ENCODE results near the gene WIPF1. TPM values are rescaled to one million over a fixed set of nuclear protein-coding genes. Genes with fewer than 3 reads are reported as not detected.

The WIPF1 gene
- total RNA-seq, 3 donors from 2014 or later (not counting 1 experiment from before 2014, with no cell fraction given): 508 to 640 (median 555) TPM

DNA sequence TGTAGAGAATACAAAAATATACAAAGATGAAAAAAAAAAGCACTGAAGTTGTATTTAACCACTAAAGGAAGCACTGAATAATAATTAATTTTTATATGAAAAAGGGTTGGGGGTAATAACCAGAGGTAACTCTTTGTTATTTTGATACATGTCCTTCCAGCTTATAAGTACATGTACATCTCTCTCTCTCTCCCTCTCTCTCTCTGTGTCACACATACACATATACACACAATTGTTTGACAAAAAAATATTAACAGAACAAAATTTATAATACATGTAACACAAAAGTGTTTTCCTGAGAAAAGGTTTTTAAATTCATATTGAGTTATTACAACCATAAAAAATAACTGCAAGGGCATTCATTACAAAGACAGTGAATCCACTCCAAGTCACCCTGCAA, 4.6 kb downstream of the WIPF1 start:
- peaks cover 8% of the 10 kb centered on the region for H3K36me3 Mint-ChIP-seq
- ATAC-seq: peak in 1 of 3 donors; percentile 2
- H3K9me3 ChIP-seq (ENCODE audit: control insufficient read depth, insufficient read depth, low read length): no peaks in the 10 kb centered on the region

DNA sequence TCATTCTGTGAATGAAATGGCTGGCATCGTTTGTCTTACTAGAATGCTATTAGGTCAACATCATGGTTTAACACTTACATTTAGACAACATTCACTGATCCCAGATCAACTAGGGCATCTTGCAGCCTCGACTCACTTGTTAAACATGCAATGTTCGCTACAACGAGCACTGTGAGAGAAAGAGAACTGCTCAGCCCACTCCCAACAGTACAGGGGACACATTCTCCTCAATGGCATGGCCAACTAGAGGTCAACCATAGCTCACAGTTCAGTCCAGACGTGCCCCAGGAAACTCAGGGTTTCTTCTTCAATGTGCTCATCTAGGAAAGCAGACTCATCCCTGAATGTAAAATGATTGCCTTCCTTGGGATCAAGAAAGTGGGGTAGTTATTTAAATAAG, 5.9 kb downstream of the WIPF1 start:
- ATAC-seq (no peak), DNase-seq (no peak)
- WGBS (ENCODE audit: insufficient coverage): 31% methylated on average over 5 of the region's 5 CpGs
- H3K4me3 Mint-ChIP-seq: peak overlapping the region; percentile 75
- intact Hi-C loops (cut with micrococcal nuclease): loop anchor here (5.0 to 10.0 kb wide), 4 partner anchors 91 to 627 kb away; partner anchors contain the start of genes ATF2 and SP3
- Histone ChIP-seq H3K4me3 (ENCODE audit: low read length) (peak overlapping the region; percentile 0), H3K9me3 (ENCODE audit: control insufficient read depth, insufficient read depth, low read length) (no peaks in the 10 kb centered on the region), H3K36me3 (ENCODE audit: control insufficient read depth, insufficient read depth, low read length) (peaks cover 32% of the 10 kb centered on the region), H3K27ac (ENCODE audit: low read length) (peak overlapping the region; percentile 97), H3K4me1 (ENCODE audit: control insufficient read depth, insufficient read depth, low read length) (peaks cover 64% of the 10 kb centered on the region), H3K27me3 (ENCODE audit: control insufficient read depth, insufficient read depth, low read length) (no peaks in the 10 kb centered on the region)
- H3K36me3 Mint-ChIP-seq: no peaks in the 10 kb centered on the region
- peaks cover 77 to 89% of the 10 kb centered on the region in 2 donors for H3K4me1 Mint-ChIP-seq
- H3K27me3 Mint-ChIP-seq (ENCODE audit: low read depth in 2 of 2): no peaks in the 10 kb centered on the region
- H3K27ac Mint-ChIP-seq: peak overlapping the region; percentile 95 to 98
- no peaks in the 10 kb centered on the region for H3K9me3 Mint-ChIP-seq
- no peak for TF ChIP-seq CTCF (IDR thresholded peaks at IDR 0.05)

More for the DNA sequence above, 4.6 kb downstream of the WIPF1 start:
- H3K27me3 Mint-ChIP-seq (ENCODE audit: low read depth in 2 of 2): no peaks in the 10 kb centered on the region
- Histone ChIP-seq H3K27ac (ENCODE audit: low read length) (peak overlapping the region; percentile 97), H3K4me1 (ENCODE audit: control insufficient read depth, insufficient read depth, low read length) (peaks cover 51% of the 10 kb centered on the region), H3K27me3 (ENCODE audit: control insufficient read depth, insufficient read depth, low read length) (no peaks in the 10 kb centered on the region), H3K4me3 (ENCODE audit: low read length) (peak overlapping the region; percentile 36), H3K36me3 (ENCODE audit: control insufficient read depth, insufficient read depth, low read length) (peaks cover 28% of the 10 kb centered on the region)
- DNase-seq: peak in 1 of 2 donors; percentile 48
- intact Hi-C loops (cut with micrococcal nuclease): loop anchor here (1.0 to 10.0 kb wide), 5 partner anchors 15 to 628 kb away; partner anchors contain the start of genes ATF2 and SP3
- H3K9me3 Mint-ChIP-seq: no peaks in the 10 kb centered on the region
- H3K4me1 Mint-ChIP-seq: peaks cover 67 to 88% of the 10 kb centered on the region in 2 donors
- TF ChIP-seq CTCF (IDR thresholded peaks at IDR 0.05): no peak
- H3K4me3 Mint-ChIP-seq: peak overlapping the region; percentile 91
- peak overlapping the region; percentile 95 to 98 for H3K27ac Mint-ChIP-seq

DNA sequence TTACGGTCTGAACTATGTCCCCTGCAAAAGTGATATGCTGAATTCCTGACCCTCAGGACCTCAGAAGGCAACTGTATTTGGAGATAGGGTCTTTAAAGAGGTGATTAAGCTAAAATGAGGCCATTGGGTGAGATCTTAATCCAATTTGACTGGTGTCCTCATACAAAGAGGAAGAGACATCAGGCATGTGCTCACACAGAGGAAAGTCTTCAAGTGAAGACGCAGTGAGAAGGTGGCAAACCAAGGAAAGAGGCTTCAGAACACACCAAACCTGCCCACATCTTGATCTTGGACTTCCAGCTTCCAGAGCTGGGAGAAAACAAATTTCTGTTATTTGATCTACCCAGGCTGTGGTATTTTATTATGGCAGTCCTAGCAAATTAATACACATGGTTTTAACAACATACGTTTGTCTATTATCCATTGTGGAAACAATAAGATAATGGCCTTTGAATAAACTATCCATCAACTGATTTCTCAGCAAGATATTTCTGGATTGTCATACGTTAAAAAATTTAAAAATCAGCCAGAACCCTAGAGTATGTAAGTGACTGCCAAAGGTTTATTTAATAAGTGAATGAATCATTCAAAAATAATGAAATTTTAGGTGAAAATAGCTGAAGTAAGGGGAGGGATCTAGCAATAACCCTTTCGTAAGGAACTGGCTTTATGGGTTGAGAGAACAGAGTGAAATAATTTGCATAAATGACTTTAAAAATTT, 6.5 kb downstream of the WIPF1 start:
- 43% methylated on average over 4 of the region's 5 CpGs for WGBS (ENCODE audit: insufficient coverage)
- peak overlapping the region; percentile 0 for H3K4me3 ChIP-seq (ENCODE audit: low read length)

More for the DNA sequence above, 6.5 kb downstream of the WIPF1 start:
- Mint-ChIP-seq H3K4me3 (peak overlapping the region; percentile 75), H3K27ac (peak overlapping the region; percentile 95 to 98), H3K36me3 (no peaks in the 10 kb centered on the region), H3K9me3 (no peaks in the 10 kb centered on the region), H3K4me1 (peaks cover 81 to 92% of the 10 kb centered on the region in 2 donors), H3K27me3 (ENCODE audit: low read depth in 2 of 2) (no peaks in the 10 kb centered on the region)
- Histone ChIP-seq H3K4me1 (ENCODE audit: control insufficient read depth, insufficient read depth, low read length) (peaks cover 70% of the 10 kb centered on the region), H3K27ac (ENCODE audit: low read length) (peak overlapping the region; percentile 97), H3K36me3 (ENCODE audit: control insufficient read depth, insufficient read depth, low read length) (peaks cover 32% of the 10 kb centered on the region), H3K27me3 (ENCODE audit: control insufficient read depth, insufficient read depth, low read length) (no peaks in the 10 kb centered on the region), H3K9me3 (ENCODE audit: control insufficient read depth, insufficient read depth, low read length) (no peaks in the 10 kb centered on the region)
- peak in 1 of 3 donors; percentile 38 for ATAC-seq
- peak in 1 of 2 donors; percentile 50 for DNase-seq
- intact Hi-C loops (cut with micrococcal nuclease): loop anchor here (5.0 to 10.0 kb wide), 4 partner anchors 91 to 626 kb away; partner anchors contain the start of genes ATF2 and SP3
- no peak for TF ChIP-seq CTCF (IDR thresholded peaks at IDR 0.05)
